ENCODE results near the gene MOSMO.

GRCh38 chr16:22005746-22006145 lies 2.2 kb upstream of the MOSMO start:
- TF ChIP-seq CTCF (IDR thresholded peaks at IDR 0.05) (no peak), ZFX (IDR thresholded peaks at IDR 0.05; ENCODE audit: borderline replicate concordance) (no peak)

All from 22Rv1 (cell line).